Measurements from ENCODE around the gene DYNLL1. TPM values are rescaled to one million over a fixed set of nuclear protein-coding genes. Genes with fewer than 3 reads are reported as not detected.

The DYNLL1 gene
- total and polyA plus RNA-seq, 2 of the 13 experiments (the other 11 are each of a cell fraction or from before 2014, with no cell fraction given) = 271 to 294 TPM

GRCh38 chr12:120489018-120489417 lies 6.9 kb upstream of the DYNLL1 start (continued):
- TF ChIP-seq, protein P1, sequence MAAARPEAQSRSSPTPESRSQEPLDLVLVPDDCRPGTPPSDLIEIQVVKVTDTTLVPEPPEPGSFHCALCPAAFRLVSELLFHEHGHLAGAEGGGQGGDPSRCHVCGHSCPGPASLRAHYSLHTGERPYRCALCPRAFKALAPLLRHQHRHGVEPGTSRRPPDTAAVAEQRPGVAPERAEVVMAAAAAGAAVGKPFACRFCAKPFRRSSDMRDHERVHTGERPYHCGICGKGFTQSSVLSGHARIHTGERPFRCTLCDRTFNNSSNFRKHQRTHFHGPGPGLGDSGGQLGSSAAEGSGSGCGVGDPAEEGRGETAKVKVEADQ (CRISPR knock-in tag; IDR thresholded peaks at IDR 0.05; ENCODE audit: borderline replicate concordance) = no peak
- no peak for TF ChIP-seq DNMT1 (CRISPR knock-in tag; IDR thresholded peaks at IDR 0.05)
- no peak for TF ChIP-seq DMTF1 (CRISPR knock-in tag; IDR thresholded peaks at IDR 0.05)
- TF ChIP-seq, protein P2, sequence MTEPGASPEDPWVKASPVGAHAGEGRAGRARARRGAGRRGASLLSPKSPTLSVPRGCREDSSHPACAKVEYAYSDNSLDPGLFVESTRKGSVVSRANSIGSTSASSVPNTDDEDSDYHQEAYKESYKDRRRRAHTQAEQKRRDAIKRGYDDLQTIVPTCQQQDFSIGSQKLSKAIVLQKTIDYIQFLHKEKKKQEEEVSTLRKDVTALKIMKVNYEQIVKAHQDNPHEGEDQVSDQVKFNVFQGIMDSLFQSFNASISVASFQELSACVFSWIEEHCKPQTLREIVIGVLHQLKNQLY (CRISPR knock-in tag; IDR thresholded peaks at IDR 0.05) = no peak
- TF ChIP-seq ZNF672 (CRISPR knock-in tag; IDR thresholded peaks at IDR 0.05) = no peak
- no peak for TF ChIP-seq ZNF678 (CRISPR knock-in tag; IDR thresholded peaks at IDR 0.05)
- TF ChIP-seq TAF1 (CRISPR knock-in tag; IDR thresholded peaks at IDR 0.05) = no peak
- TF ChIP-seq BCL3 (CRISPR knock-in tag; IDR thresholded peaks at IDR 0.05) = no peak
- TF ChIP-seq SUZ12 (IDR thresholded peaks at IDR 0.05; ENCODE audit: low read depth, low read length) = no peak
- TF ChIP-seq ZNF792 (CRISPR knock-in tag; IDR thresholded peaks at IDR 0.05) = no peak
